ENCODE data around the gene NKX2-4.
"Not testable (repeated sequence)": the region's sequence is repeated elsewhere in the genome, so short reads cannot be mapped to it uniquely, and the experiment has no call there.

Gene NKX2-4

DNA sequence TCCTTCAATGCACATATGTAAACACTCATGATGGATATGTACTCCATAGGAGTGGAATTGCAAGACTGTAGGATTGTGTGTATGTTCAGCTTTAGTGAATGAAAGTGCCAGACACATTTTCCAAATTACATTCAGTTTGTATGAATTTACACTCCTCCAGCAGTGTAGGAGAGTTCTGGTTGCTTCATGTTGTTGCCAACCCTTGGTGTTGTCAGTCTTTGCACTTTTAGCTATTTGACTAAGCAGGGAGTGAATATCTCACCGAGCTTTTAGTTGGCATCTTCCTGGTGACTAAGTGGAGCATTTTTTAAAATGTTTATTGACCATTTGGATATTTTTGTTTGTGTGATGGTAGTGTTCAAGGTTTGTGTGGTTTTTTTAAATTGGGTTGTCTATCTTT, 23.9 kb downstream of the NKX2-4 start:
- peak; percentile 9 for FAIRE-seq
- no peak for DNase-seq (ENCODE audit: insufficient read length)
- TF ChIP-seq POLR2A (IDR thresholded peaks at IDR 0.05; ENCODE audit: low read depth, low read length), result no peak
- no peak for TF ChIP-seq TAF1 (IDR thresholded peaks at IDR 0.05; ENCODE audit: borderline replicate concordance, low read depth, low read length)
- TF ChIP-seq POLR2AphosphoS5 (IDR thresholded peaks at IDR 0.05; ENCODE audit: low read depth, low read length), result no peak

- DNase-seq (ENCODE audit: insufficient read length), result no peak
These were observed 25.3 kb downstream of the NKX2-4 start for GRCh38 chr20:21372016-21372415.

GRCh38 chr20:21371193-21371592, 26.1 kb downstream of the NKX2-4 start:
- FAIRE-seq (no peak), DNase-seq (ENCODE audit: insufficient read length) (no peak)
- no peak for TF ChIP-seq TAF1 (IDR thresholded peaks at IDR 0.05; ENCODE audit: borderline replicate concordance, low read depth, low read length)
- no peak for TF ChIP-seq POLR2AphosphoS5 (IDR thresholded peaks at IDR 0.05; ENCODE audit: low read depth, low read length)
- TF ChIP-seq POLR2A (IDR thresholded peaks at IDR 0.05; ENCODE audit: low read depth, low read length), result no peak

More at GRCh38 chr20:21372016-21372415, 25.3 kb downstream of the NKX2-4 start:
- FAIRE-seq, result no peak
- no peak for TF ChIP-seq TAF1 (IDR thresholded peaks at IDR 0.05; ENCODE audit: borderline replicate concordance, low read depth, low read length)
- no peak for TF ChIP-seq POLR2A (IDR thresholded peaks at IDR 0.05; ENCODE audit: low read depth, low read length)
- TF ChIP-seq POLR2AphosphoS5 (IDR thresholded peaks at IDR 0.05; ENCODE audit: low read depth, low read length), result no peak

GRCh38 chr20:21368791-21369190, 28.5 kb downstream of the NKX2-4 start:
- FAIRE-seq (no peak), DNase-seq (ENCODE audit: insufficient read length) (no peak)
- TF ChIP-seq TAF1 (IDR thresholded peaks at IDR 0.05; ENCODE audit: borderline replicate concordance, low read depth, low read length), result no peak
- no peak for TF ChIP-seq POLR2AphosphoS5 (IDR thresholded peaks at IDR 0.05; ENCODE audit: low read depth, low read length)
- no peak for TF ChIP-seq POLR2A (IDR thresholded peaks at IDR 0.05; ENCODE audit: low read depth, low read length)

- FAIRE-seq; DNase-seq (ENCODE audit: insufficient read length): not testable (repeated sequence)
These were observed 31.1 kb downstream of the NKX2-4 start for GRCh38 chr20:21366273-21366672.

DNA sequence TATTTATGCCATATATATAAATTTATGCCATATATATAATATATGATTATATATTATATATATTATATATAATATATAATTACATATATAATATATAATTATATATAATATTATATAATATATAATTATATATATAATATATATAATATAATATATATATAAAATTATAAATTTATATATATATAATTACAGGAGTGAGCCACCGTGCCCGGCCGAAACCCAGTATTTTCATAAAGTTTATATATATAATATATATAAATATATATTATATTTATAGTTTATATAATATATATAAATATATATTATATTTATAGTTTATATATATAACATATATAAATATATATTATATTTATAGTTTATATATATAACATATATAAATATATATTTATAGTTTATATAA, 31.6 kb downstream of the NKX2-4 start:
- TF ChIP-seq POLR2A (IDR thresholded peaks at IDR 0.05; ENCODE audit: low read depth, low read length), result no peak
- no peak for TF ChIP-seq POLR2AphosphoS5 (IDR thresholded peaks at IDR 0.05; ENCODE audit: low read depth, low read length)
- no peak for TF ChIP-seq TAF1 (IDR thresholded peaks at IDR 0.05; ENCODE audit: borderline replicate concordance, low read depth, low read length)
- no peak for FAIRE-seq
- DNase-seq (ENCODE audit: insufficient read length), result no peak

DNA sequence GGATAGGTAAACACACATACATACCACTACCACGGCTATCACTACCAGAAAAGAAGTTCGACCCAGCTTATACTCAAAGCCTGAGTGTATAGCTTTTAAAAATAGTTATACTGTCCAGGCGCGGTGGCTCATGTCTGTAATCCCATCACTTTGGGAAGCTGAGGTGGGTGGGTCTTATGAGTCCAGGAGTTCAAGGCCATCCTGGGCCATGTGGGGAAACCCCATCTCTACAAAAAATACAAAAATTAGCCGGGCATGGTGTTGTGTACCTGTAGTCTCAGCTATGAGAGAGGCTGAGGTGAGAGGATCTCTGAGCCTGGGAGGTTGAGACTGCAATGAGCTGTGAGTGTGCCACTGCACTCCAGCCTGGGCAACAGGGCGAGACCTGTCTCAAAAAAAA, 32.9 kb downstream of the NKX2-4 start:
- TF ChIP-seq POLR2AphosphoS5 (IDR thresholded peaks at IDR 0.05; ENCODE audit: low read depth, low read length), result no peak
- TF ChIP-seq TAF1 (IDR thresholded peaks at IDR 0.05; ENCODE audit: borderline replicate concordance, low read depth, low read length), result no peak
- TF ChIP-seq POLR2A (IDR thresholded peaks at IDR 0.05; ENCODE audit: low read depth, low read length), result no peak
- FAIRE-seq, result no peak

DNA sequence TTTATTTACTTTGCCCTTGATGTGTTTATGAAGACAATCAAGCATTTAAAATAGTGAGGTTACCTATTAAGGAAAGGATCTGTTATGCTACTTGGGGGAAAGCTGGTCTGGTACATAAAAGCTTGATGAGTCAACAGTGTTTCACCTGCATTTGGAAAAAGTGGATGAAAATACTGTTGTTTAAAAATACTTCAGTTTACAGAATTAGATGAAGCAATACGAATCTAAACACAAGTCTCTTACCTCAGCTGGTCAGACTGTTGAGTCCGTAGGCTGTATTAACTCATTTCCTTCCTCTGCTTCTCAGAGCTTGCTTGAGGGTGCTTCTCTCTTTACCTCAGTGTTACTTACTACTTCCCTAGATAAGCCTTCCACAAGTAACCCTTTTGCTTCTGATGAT, 36.1 kb downstream of the NKX2-4 start:
- FAIRE-seq (no peak), DNase-seq (ENCODE audit: insufficient read length) (no peak)
- TF ChIP-seq POLR2A (IDR thresholded peaks at IDR 0.05; ENCODE audit: low read depth, low read length) (no peak), POLR2AphosphoS5 (IDR thresholded peaks at IDR 0.05; ENCODE audit: low read depth, low read length) (no peak), TAF1 (IDR thresholded peaks at IDR 0.05; ENCODE audit: borderline replicate concordance, low read depth, low read length) (no peak)

More for the DNA sequence above, 32.9 kb downstream of the NKX2-4 start:
- no peak for DNase-seq (ENCODE audit: insufficient read length)

DNA sequence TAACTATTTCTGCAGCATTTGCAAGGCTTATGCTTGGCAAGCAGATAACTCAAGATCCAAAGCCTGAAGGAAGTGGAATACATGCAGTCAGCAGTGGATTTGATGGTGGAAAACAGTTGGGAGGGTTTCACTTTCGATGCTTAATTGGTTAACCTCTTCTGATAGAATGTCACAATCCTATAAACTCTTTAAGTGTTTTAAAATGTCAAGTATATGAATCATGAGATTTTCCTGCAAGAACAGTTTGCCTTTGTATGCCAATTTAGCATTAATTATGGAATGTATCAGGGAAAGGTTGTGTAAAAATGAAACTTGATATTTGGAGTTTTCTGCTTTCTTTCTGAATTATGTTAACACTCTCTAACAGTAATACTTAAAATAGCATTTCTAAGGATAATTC, 36.6 kb downstream of the NKX2-4 start:
- TF ChIP-seq TAF1 (IDR thresholded peaks at IDR 0.05; ENCODE audit: borderline replicate concordance, low read depth, low read length) (no peak), POLR2A (IDR thresholded peaks at IDR 0.05; ENCODE audit: low read depth, low read length) (no peak), POLR2AphosphoS5 (IDR thresholded peaks at IDR 0.05; ENCODE audit: low read depth, low read length) (no peak)
- DNase-seq (ENCODE audit: insufficient read length) (no peak), FAIRE-seq (no peak)

GRCh38 chr20:21358737-21359136, 38.6 kb downstream of the NKX2-4 start:
- FAIRE-seq (no peak), DNase-seq (ENCODE audit: insufficient read length) (no peak)
- TF ChIP-seq POLR2AphosphoS5 (IDR thresholded peaks at IDR 0.05; ENCODE audit: low read depth, low read length), result no peak
- no peak for TF ChIP-seq TAF1 (IDR thresholded peaks at IDR 0.05; ENCODE audit: borderline replicate concordance, low read depth, low read length)

DNA sequence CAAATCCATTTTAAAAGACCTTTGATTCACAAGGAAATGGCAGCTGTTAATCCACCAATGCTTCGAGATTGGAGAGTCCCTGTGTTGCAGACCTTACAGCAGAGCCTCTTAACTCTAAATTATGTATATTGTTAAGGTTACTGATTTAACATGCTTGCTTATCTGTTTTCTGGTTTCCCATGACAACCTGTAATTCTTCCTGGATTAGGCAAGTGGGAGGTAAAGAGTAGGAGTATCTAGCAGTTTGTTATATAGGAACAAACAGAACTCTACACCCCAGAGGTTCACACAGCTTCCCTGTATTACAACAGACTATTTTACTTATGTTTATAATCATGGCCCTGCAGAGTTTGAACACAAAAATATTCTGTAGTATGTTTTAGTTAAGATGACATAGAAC, 39.5 kb downstream of the NKX2-4 start:
- TF ChIP-seq POLR2A (IDR thresholded peaks at IDR 0.05; ENCODE audit: low read depth, low read length) (no peak), TAF1 (IDR thresholded peaks at IDR 0.05; ENCODE audit: borderline replicate concordance, low read depth, low read length) (no peak), POLR2AphosphoS5 (IDR thresholded peaks at IDR 0.05; ENCODE audit: low read depth, low read length) (no peak)
- no peak for FAIRE-seq
- DNase-seq (ENCODE audit: insufficient read length), result no peak

DNA sequence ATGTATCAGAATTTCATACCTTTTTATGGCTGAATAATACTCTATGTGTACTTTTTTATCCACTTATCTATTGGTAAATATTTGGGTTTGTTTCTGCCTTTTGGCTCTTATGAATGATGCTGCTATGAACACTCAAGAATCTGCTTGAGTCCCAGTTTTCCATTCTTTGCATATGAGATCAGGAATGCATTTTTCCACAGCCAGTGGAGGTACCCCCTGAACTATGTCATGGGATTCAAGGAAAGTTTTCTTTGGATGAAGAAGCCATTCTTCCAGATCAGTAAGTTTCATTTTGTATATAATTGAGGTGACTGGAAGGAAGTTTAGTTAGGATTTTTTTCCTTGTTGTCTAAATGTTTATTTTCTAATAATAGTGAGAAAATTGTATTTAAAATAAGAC, 40.9 kb downstream of the NKX2-4 start:
- no peak for DNase-seq (ENCODE audit: insufficient read length)
- no peak for FAIRE-seq
- TF ChIP-seq TAF1 (IDR thresholded peaks at IDR 0.05; ENCODE audit: borderline replicate concordance, low read depth, low read length), result no peak
- no peak for TF ChIP-seq POLR2A (IDR thresholded peaks at IDR 0.05; ENCODE audit: low read depth, low read length)
- no peak for TF ChIP-seq POLR2AphosphoS5 (IDR thresholded peaks at IDR 0.05; ENCODE audit: low read depth, low read length)

GRCh38 chr20:21355981-21356380, 41.3 kb downstream of the NKX2-4 start:
- FAIRE-seq, result no peak
- TF ChIP-seq TAF1 (IDR thresholded peaks at IDR 0.05; ENCODE audit: borderline replicate concordance, low read depth, low read length), result no peak
- TF ChIP-seq POLR2A (IDR thresholded peaks at IDR 0.05; ENCODE audit: low read depth, low read length), result no peak
- no peak for TF ChIP-seq POLR2AphosphoS5 (IDR thresholded peaks at IDR 0.05; ENCODE audit: low read depth, low read length)
- no peak for DNase-seq (ENCODE audit: insufficient read length)

Data from GM12892 (cell line).